Stomach (tissue), 9 donors: Measurements from ENCODE around the gene NF1. TPM values are rescaled to one million over a fixed set of nuclear protein-coding genes. Genes with fewer than 3 reads are reported as not detected.

Experiments
- DNase-seq, 2 donors: peaks; one replicate each; pipeline versions ENCODE4 v3.0.0 to v3.0.0-alpha.2; 2013 to 2019
- H3K27ac ChIP-seq, 5 donors: fragments of 200-600 bp in 4 of 5; sonication (generic) in 4 of 5; one replicate each; pipeline ENCODE4 v1.5.1; 2013 to 2019; ENCODE audit warnings: mild to moderate bottlenecking in 1 of 5, moderate library complexity in 1 of 5
- H3K27me3 ChIP-seq, 3 donors: fragments of 200-600 bp; sonication (generic); one replicate each; pipeline ENCODE4 v1.5.1; 2017 to 2019; ENCODE audit warnings: mixed run types in 1 of 3
- H3K36me3 ChIP-seq, 4 donors: fragments of 200-600 bp; sonication (generic); 1 replicate in 3 of 4; 2 replicates in 1 of 4; pipeline ENCODE4 v1.5.1; 2016 to 2019
- H3K4me1 ChIP-seq, 4 donors: fragments of 200-600 bp; sonication (generic); one replicate each; pipeline ENCODE4 v1.5.1; 2016 to 2019
- H3K4me3 ChIP-seq, 4 donors: fragments of 200-600 bp; sonication (generic) in 3 of 4; one replicate each; pipeline ENCODE4 v1.5.1; 2016 to 2019; ENCODE audit warnings: mild to moderate bottlenecking in 1 of 4
- H3K9me3 ChIP-seq, 4 donors: fragments of 200-600 bp; sonication (generic); one replicate each; pipeline ENCODE4 v1.5.1; 2016 to 2019
- EP300 ChIP-seq: sonication (generic); formaldehyde crosslinking; IDR thresholded peaks from one replicate; pipeline ENCODE4 v1.6.1; 2017; ENCODE audit warnings: antibody characterized with exemption
- POLR2A ChIP-seq, 4 donors: fragments of 450-650 bp; IDR thresholded peaks; one replicate each; pipeline ENCODE4 v1.6.1; 2016; ENCODE audit warnings: antibody characterized with exemption in 4 of 4, control low read depth in 2 of 4, mild to moderate bottlenecking in 1 of 4, moderate library complexity in 1 of 4
- POLR2AphosphoS5 ChIP-seq, 3 donors: sonication (generic); formaldehyde crosslinking; IDR thresholded peaks; one replicate each; pipeline ENCODE4 v1.6.1; 2016; ENCODE audit warnings: antibody characterized with exemption in 3 of 3
- WGBS, 5 donors: extraction: QIAGEN DNeasy Blood & Tissue Kit in 3 of 5; methylation state at CpG; one replicate each; pipeline versions ENCODE4 v1.1.5 to v1.1.7; 2013 to 2018; 5-methylcytosine and 5-hydroxymethylcytosine counted together
- intact Hi-C: fragments of 100-400 bp; cut with DNase I; formaldehyde crosslinking; loops from one replicate; pipeline ENCODE4 v1.15.1; 2023; ENCODE audit warnings: low total_unique reads
- polyA plus RNA-seq, 3 donors: library from polyadenylated mRNA; stranded (reverse); fragments of 200-250 nt; gene quantifications; one replicate each; pipeline ENCODE4 v1.2.3, GENCODE V29; 2013
- total RNA-seq, 5 donors: library from RNA; depleted of rRNA; stranded (reverse); fragments of >200 nt; gene quantifications; one replicate each; pipeline versions ENCODE4 v1.1.0 to v1.2.3, GENCODE V29; 2014 to 2016
- TF ChIP-seq, protein P1 (sequence below), 7 experiments: fragments of 450-650 bp in 4 of 7; fragments of 200-600 bp in 3 of 7; sonication (generic) in 3 of 7; IDR thresholded peaks; one replicate each; pipeline ENCODE4 v1.5.1; 2016 to 2019; ENCODE audit warnings: antibody characterized with exemption in 7 of 7, control low read depth in 2 of 7, mild to moderate bottlenecking in 1 of 7
- donor health status: healthy with polysubstance abuse.
- donor health status: Bipolar disorder and iron deficiency.
- donor health status: healthy.

NF1 gene
- total and polyA plus RNA-seq, 8 donors = 5.2 to 108 (median 50.5) TPM

DNA sequence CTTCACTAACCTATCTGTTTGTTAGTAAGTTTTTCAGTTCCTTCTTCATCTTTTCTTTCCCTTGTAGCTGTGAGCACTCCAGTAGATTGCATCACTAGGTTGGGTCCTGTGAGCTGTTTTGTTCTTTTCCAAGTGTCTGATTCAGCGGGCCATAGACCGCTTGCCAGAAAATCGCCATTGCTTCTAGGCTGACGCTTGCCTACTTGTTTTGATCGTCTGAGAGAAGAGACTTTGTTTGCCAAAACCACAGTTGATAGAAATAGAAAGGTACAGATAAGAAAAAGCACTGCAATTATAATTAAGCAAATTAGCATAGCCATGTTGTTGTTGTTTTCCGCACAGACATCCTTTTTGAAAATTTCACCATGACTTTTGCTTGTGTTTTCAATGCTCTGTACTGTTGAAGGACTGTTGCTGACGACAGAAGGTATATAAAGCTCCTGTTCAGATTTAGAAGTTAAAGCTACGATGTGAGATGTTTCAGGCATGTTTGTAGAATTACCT lies 223.6 kb downstream of the NF1 start:
- Histone ChIP-seq H3K4me1 (peaks cover 0 to 30% (median 0%) of the 10 kb centered on the region in 4 donors), H3K27ac (peak overlapping the region in 4 of 5 donors; percentile 59 to 86 (median 66)), H3K27me3 (no peaks in the 10 kb centered on the region), H3K4me3 (peak overlapping the region in 2 of 4 donors; percentile 2 to 14), H3K36me3 (no peaks in the 10 kb centered on the region), H3K9me3 (no peaks in the 10 kb centered on the region)
- TF ChIP-seq POLR2A (IDR thresholded peaks at IDR 0.05) (no peak), EP300 (no peak), POLR2AphosphoS5 (IDR thresholded peaks at IDR 0.05) (peak in 2 of 3 donors; percentile 34 to 37)
- TF ChIP-seq, protein P1, sequence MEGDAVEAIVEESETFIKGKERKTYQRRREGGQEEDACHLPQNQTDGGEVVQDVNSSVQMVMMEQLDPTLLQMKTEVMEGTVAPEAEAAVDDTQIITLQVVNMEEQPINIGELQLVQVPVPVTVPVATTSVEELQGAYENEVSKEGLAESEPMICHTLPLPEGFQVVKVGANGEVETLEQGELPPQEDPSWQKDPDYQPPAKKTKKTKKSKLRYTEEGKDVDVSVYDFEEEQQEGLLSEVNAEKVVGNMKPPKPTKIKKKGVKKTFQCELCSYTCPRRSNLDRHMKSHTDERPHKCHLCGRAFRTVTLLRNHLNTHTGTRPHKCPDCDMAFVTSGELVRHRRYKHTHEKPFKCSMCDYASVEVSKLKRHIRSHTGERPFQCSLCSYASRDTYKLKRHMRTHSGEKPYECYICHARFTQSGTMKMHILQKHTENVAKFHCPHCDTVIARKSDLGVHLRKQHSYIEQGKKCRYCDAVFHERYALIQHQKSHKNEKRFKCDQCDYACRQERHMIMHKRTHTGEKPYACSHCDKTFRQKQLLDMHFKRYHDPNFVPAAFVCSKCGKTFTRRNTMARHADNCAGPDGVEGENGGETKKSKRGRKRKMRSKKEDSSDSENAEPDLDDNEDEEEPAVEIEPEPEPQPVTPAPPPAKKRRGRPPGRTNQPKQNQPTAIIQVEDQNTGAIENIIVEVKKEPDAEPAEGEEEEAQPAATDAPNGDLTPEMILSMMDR (IDR thresholded peaks at IDR 0.05) = no peak
- 68 to 73% (median 72%) methylated on average over 8 of the region's 8 CpGs for WGBS, 5 donors
- DNase-seq = peak; percentile 35 to 40
- intact Hi-C loops = no loop called here

DNA sequence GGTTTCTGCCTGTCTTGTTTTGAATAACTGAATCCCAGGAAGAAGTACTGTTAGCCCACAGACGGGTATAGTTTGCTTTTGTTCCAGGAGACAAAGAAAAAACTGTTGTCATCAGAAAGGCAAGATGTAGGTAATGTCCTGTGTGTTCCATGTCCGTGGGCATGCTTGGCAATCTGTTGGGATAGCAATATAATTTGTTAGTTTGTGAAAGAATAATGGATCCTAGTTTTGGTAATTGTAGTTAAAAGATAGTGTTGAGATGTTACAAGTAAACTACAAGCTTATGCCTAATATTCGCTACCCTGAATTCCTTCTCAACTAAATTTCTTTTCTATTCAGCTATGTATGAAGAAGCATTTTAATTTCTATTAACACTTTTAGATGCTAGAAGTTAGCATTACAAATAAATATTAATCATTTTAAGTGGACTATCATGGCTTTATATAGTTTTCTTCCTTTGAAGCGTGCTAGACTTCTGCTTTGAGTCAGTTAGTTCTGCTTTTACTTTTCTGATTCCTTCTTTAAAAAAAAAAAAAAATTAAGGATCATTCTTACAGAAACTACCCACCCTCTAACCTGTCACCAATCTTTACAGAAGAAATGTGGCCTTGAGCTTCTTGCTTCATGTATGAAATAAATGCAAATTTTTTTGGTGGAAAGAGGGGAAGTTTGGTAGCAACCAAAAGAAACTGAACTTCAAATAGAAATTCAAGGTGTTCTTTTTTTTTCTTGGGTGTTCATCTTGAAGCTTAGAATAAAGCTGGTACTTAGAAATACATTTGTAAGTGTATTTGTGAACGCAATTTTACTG lies 224.3 kb downstream of the NF1 start:
- WGBS, 5 donors = 67 to 79% (median 73%) methylated on average over 5 of the region's 5 CpGs
- Histone ChIP-seq H3K9me3 (no peaks in the 10 kb centered on the region), H3K4me3 (peak overlapping the region in 2 of 4 donors; percentile 2 to 29), H3K27ac (peak overlapping the region in 4 of 5 donors; percentile 59 to 86 (median 66)), H3K36me3 (no peaks in the 10 kb centered on the region), H3K27me3 (no peaks in the 10 kb centered on the region), H3K4me1 (peaks cover 0 to 30% (median 0%) of the 10 kb centered on the region in 4 donors)
- intact Hi-C loops = no loop called here
- DNase-seq = no peak
- TF ChIP-seq EP300 (no peak), POLR2AphosphoS5 (IDR thresholded peaks at IDR 0.05) (no peak), POLR2A (IDR thresholded peaks at IDR 0.05) (no peak)
- TF ChIP-seq, protein P1 (IDR thresholded peaks at IDR 0.05) = no peak

DNA sequence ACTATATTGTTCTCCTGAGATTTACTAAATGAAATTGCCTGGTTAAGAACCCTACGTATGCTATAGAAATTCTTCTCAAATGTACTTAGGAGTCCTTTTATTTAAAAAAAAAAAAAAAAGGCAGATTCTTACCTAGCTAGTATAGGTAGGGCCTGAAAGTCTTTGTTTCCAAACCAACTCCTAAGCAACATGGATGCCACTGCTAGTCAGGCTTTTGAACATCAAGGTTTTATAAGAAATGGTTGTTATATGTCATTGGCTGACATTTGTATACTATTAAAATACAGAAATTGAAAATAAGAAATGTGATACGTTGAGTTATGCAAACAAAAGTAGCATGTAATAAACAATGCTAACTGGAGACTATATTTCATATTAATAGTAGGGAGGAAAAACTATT lies 225.5 kb downstream of the NF1 start:
- H3K4me1 ChIP-seq = peaks cover 0 to 29% (median 0%) of the 10 kb centered on the region in 4 donors
- H3K27me3 ChIP-seq = no peaks in the 10 kb centered on the region
- DNase-seq = no peak
- intact Hi-C loops = no loop called here
- 68 to 77% (median 74%) methylated on average over 2 of the region's 2 CpGs for WGBS, 5 donors
- no peak for TF ChIP-seq POLR2A (IDR thresholded peaks at IDR 0.05)
- H3K9me3 ChIP-seq = no peaks in the 10 kb centered on the region
- H3K27ac ChIP-seq = peak overlapping the region in 4 of 5 donors; percentile 45 to 86 (median 66)
- no peaks in the 10 kb centered on the region for H3K36me3 ChIP-seq
- H3K4me3 ChIP-seq = peak overlapping the region in 2 of 4 donors; percentile 9 to 29

DNA sequence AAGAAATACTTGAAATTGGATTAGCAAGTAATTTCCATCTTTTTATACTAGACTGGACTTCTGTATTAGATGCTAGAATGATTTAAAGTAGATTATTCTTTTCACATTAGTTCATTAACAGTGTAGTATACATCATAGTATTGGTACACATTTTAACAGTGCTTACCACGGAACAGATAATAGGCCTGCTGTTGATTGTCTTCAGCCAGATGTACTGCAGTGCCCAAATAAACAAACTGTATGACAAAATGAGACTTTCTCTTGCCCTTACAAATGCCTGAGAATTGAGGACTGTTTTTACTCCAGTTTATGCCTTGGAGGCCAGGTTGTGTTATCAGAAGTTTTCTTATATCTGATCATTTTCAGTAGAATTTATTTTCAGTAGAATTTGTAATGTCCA lies 226.0 kb downstream of the NF1 start:
- 29 to 67% (median 52%) methylated on average over 1 of the region's 1 CpG for WGBS, 5 donors
- Histone ChIP-seq H3K4me1 (peaks cover 0 to 24% (median 0%) of the 10 kb centered on the region in 4 donors), H3K4me3 (peak overlapping the region in 3 of 4 donors; percentile 9 to 29 (median 18)), H3K9me3 (no peaks in the 10 kb centered on the region), H3K36me3 (peaks cover under 1 to 3% (median 1%) of the 10 kb centered on the region in 4 donors), H3K27ac (peak overlapping the region in 4 of 5 donors; percentile 45 to 86 (median 54)), H3K27me3 (no peaks in the 10 kb centered on the region)
- intact Hi-C loops = no loop called here
- DNase-seq = no peak
- TF ChIP-seq, protein P1 (IDR thresholded peaks at IDR 0.05) = no peak
